PC-9 (cell line): ENCODE measurements around the gene MAML3.

ENCODE experiments used
- CTCF ChIP-seq: fragments of 200-600 bp; sonication (generic); conservative IDR thresholded peaks from 2 replicates; pipeline ENCODE4 v1.6.1; 2017; ENCODE audit warnings: mixed run types, antibody characterized with exemption, mild to moderate bottlenecking, moderate library complexity
- EZH2 ChIP-seq: fragments of 200-600 bp; sonication (generic); IDR thresholded peaks from 2 replicates; pipeline ENCODE4 v1.8.0; 2017; ENCODE audit warnings: antibody characterized with exemption, low read depth

GRCh38 chr4:140136509-140136908, 17.5 kb downstream of the MAML3 start:
- TF ChIP-seq CTCF (no peak), EZH2 (no peak)
